Activated CD4-positive, CD25-positive, alpha-beta regulatory T cell treated with anti-CD3 and anti-CD28 coated beads, Interleukin-2, amount 50 U/mL, for 24 hours (primary cell): ENCODE measurements around the gene NIPAL4.
A peak's percentile ranks its signal among the peaks of the same experiment; 100 is the strongest.
"Not testable (repeated sequence)": the region's sequence is repeated elsewhere in the genome, so short reads cannot be mapped to it uniquely, and the experiment has no call there.

ENCODE experiments used
- ATAC-seq, 2 donors: fragments of 150-1000 bp; cut with Tn5 transposase; one replicate each; pipeline ENCODE4 v1.10.0; 2021; ENCODE audit warnings: mild to moderate bottlenecking in 1 of 2, moderate library complexity in 1 of 2

The NIPAL4 gene

DNA sequence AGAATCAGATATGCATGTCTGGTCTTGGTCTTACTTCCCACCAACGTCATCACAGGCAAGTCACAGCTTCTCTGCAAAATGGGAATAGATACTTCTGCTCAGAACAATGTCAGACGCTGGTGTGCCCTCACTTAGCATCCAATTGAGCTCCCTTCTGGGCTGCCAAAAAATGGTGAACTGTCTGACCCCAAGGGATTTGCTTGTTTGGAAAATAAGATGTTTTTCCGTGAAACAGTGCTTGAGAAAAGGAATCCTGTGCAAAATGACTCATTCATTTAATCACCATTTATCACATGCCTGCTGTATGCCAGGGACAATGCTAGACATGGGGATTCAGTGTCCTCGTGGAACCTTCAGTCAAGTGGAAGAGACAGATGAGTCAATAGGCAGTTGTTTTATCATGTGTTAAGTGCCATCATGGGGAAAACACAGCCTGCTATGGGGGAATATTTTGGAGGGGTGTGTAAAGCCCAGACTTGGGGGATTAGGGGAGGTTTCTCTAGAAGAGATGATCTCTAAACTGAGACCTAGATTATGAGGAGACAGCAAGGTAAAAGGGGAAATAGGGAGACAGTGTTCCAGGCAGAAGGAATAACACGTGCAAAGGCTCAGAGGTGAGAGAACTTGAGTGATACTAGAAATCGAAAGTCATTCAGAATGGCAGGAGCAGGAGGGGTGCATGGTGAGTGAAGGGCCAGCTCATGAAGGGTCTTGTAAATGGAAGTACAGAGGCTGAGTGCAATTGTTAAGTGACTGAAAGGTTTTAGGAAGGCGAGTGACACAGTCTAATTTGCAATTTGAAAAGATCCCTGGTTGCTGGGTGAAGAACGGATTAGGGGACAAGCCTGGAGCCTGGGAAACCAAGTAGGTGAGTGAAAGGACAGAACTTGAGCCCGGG is 3.9 kb downstream of the NIPAL4 start:
- no peak for ATAC-seq

DNA sequence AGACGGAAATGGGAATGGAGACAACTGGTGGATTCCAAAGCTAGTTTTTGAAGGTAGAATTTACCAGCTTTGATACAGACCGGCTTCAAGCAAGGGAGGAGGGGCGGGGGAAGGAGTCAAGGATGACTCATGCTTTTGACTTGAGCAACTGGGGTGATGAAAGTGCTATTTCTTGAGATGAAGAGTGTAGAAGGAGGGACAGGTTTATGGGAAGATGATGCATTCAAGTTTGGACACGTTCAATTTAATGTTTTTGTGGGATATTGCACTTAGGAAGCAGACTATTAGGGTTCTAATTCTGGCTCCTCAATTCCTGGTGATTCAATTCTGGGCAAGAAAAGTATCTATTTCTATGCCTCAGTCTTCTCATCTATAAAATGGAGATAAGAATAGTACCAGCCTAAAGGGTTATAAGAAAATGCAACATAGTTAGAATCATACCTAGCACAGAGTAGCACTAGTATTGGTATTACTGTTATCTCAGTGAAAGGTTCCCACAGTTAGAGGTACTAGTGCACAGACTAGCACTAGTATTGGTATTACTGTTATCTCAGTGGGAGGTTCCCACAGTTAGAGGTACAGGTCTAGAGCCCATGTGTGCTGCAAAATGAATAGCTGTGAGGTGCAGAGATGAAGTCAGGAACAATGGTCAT is 4.6 kb downstream of the NIPAL4 start:
- peak; percentile 94 to 95 for ATAC-seq

DNA sequence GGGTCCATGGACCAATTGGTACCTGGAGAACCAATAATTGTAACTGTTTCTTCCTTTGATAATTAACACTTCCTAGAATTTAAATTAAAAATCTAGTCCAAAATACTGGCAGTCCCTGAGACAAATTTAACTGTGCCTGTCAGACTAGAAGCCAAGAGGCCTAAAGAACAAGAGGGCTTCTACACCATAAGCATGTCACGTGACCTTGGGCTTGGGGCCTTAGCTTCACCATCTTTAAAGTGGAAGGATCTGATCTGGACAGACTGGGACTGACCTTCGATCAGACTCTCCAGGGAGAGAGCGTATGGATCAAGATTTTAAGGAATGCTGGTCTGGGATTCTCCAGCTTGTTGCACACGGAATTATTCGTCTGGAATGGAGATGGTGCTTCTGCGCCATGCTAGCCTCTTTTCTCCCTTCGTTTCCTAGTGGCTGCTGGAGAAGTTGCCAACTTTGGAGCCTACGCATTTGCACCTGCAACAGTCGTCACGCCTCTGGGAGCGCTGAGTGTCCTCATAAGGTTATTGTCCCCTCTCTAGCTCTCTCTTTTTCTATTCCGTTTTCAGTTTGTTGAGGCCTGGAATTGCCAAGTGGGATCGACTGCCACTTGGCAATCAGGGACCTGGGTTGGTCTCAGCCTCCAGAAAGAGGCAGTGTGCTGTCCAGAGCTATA is 8.4 kb downstream of the NIPAL4 start:
- ATAC-seq: no peak

GRCh38 chr5:157469073-157469472 is 9.1 kb downstream of the NIPAL4 start:
- no peak for ATAC-seq

- ATAC-seq: no peak
Observed at GRCh38 chr5:157469687-157470086, 9.7 kb downstream of the NIPAL4 start.

DNA sequence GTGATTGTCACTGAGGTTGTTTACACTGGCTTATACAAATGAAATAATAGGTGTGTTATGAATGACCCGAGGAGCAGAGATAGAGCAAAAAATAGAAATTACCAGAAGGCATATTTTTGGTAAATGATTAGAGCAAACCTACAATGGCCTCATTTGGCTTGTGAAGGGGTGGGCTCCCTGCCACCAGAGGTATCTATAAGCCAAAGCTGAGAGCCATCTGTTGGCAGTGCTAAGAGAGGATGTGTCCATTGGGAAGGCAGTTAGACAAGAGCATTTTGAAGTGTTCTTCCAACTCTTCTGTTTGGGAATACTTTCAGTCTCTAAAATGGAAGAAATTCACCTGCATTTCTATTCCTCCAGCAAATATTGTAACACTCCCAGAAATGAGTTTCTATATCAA is 10.6 kb downstream of the NIPAL4 start:
- ATAC-seq: no peak

DNA sequence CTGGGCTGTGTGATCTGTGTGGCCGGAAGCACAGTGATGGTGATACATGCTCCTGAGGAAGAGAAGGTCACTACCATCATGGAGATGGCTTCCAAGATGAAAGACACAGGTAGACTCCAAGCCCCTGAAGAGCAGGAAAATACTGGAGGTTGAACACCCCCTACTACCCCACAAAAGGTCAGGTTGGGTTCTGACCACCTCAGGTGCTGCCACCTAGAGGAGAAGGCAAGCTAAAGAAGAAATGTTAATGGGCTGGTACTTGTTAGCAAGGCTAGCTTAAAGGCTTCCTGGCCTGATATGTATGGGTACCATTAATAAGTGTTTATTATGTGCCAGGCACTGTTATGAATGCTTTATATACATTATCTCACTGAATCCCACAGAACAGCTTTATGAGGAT is 11.7 kb downstream of the NIPAL4 start:
- peak in 1 of 2 donors; percentile 42 for ATAC-seq

- no peak for ATAC-seq
Observed at GRCh38 chr5:157473383-157474320, 13.6 kb downstream of the NIPAL4 start.

- no peak for ATAC-seq
Observed at GRCh38 chr5:157475432-157475831, 15.4 kb downstream of the NIPAL4 start.

DNA sequence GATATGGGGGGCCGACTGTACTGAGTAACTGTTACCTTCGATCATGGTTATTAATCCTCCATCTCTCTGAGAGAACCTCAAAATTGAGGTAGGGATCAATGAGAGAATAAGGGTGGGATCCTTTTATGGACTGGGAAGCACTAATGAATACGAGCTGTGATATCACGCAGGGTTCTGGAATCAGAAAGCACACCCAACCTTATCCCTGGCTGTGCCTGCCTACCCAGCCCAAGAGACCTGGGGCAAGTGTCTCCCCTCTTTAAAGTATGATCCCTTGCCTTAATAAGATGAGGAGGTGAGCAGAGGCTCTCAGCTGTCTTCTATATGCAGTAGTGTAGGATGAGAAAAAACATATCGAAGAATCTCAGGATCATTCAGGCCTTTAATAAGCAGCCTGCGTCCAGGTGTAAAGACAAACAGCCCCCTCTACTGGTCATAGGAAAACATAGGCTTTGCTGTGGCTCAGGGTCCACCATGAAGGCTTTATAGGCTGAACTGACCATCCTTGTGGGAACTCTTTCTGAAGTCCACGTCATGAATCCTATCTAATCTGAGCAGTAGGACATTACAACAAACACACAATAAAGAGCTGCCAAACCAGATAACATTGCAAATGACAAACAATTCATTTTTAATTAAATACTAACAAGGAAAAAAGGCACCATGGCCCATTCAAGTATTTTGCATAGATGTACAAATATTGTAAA is 16.8 kb downstream of the NIPAL4 start:
- ATAC-seq: peak; percentile 54 to 69

DNA sequence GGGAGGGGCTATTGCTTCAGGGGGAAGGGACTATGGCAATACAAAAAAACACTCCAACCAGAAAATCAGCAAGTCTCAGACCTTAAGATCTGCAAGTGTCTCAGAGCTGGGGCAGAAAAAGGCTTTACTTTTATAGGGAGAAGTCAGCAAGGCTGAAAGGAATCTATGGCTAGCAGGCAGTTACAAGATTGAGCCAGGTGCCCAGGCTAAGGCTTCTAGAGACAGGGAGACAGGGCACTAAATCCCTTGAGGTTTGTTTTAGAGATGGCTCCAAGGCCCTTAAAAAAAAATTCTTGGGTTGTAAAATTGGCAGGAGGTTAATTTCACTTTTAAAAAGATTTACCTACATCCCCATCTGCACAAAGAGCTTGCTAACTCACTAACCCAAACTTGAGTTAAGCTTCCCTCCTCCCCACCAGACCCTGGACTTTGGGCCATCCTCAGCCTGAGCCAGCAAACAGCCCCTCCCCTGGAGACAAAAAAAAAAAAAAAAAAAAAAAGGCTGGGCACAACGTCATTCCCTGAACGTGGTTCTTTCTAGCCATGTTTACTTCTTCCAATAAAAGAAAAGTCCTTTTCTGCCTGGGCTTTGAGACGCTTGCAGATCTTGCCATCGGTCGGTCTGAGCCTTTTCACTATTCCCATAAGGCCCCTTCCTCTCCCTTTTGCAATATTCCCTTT is 17.9 kb downstream of the NIPAL4 start:
- ATAC-seq: no peak

DNA sequence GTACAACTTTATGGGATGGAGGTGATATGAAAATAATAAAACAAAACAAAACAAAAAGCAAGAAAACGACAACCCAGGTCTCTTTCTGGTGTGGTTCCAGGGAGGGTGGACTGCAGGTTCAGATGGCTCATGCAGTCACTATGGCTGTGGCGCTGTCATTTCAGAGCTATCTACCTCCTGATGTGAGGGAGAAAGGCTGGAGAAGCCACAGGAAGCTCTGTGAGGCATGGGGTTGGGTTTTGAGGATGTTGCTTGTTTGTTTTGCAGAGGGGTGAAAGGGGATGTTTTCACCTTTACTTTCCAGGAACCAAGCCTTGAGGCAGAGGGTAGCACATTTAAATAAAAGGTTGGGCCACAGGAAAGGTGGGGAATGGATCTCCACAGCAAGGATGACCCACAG is 18.7 kb downstream of the NIPAL4 start:
- no peak for ATAC-seq

GRCh38 chr5:157479166-157479565 is 19.2 kb downstream of the NIPAL4 start:
- ATAC-seq: no peak

DNA sequence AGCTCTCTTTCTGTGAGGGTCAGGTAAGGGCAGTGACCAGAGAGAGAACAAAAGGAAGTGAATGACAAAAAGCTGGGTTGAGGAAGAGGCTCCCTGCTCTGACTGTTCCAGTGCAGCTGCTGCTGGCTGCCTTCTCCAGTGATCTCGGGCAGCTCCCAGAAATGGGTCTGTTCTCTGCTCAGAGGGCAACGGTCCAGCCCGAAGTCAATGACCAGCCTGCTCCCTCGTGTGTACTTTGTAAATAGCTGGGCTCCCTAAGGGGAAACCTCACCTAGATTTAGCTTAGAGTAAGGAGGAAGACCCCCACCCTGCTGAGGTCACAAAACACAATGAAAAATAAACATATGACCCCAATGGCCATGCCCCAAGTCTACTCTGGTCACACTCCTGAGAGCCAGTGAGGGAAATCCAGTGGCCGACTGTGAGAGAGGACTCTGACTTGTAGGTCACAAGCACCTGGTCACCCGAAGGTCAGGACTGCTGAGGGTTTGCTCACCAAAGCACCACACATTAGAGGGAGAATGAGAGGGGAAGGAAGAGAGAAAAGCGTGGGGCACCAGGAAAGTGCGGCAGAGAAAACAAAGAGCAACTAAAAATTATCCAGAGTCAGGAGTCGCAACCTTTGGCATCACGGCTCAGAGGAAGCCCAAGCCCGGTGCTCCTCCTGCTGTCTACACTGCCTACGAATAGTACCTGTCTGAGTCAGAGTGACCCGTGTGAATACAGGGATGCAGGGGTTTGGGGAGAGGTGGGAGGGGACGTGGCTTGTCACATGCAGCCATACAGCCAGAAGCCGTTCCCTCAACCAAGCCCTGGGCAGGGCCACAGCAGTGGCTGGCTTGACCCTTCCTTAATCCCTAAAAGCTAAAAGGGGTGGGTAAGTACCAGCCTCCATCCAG is 19.8 kb downstream of the NIPAL4 start:
- no peak for ATAC-seq

- ATAC-seq: no peak
Observed at GRCh38 chr5:157481265-157481664, 21.3 kb downstream of the NIPAL4 start.

- ATAC-seq: no peak
Observed at GRCh38 chr5:157481666-157482065, 21.7 kb downstream of the NIPAL4 start.

GRCh38 chr5:157482702-157483101 is 22.7 kb downstream of the NIPAL4 start:
- not testable (repeated sequence) for ATAC-seq

DNA sequence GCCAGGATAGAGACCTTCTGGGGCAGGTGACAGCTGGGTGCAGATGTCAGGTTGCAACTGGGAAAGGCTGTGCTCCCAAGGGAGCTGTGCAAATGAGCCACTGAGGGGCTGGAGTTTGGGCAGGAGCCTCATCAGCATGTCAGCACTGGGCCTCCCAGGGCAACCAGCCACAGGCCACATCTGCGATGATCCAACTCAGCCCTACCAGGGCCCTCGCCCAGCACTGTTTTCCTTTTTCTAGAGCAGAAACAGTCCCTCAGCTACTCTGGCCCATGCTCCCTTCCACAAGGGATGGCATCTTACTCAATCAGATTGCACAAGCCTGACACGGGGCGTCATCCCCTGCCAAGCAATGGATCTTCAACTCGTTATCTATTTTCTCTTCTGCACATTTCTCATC is 24.8 kb downstream of the NIPAL4 start:
- no peak for ATAC-seq

- ATAC-seq: no peak
Observed at GRCh38 chr5:157485340-157485739, 25.3 kb downstream of the NIPAL4 start.

- ATAC-seq: no peak
Observed at GRCh38 chr5:157485811-157486210, 25.8 kb downstream of the NIPAL4 start.
